GM21717 (cell line): ENCODE measurements around the gene OR2A2.
A peak's percentile ranks its signal among the peaks of the same experiment; 100 is the strongest.
"Not testable (repeated sequence)": the region's sequence is repeated elsewhere in the genome, so short reads cannot be mapped to it uniquely, and the experiment has no call there.

Source experiments
- ATAC-seq: cut with Tn5 transposase; IDR thresholded peaks from one replicate; pipeline ENCODE4 v1.9.1; 2021; ENCODE audit warnings: mild to moderate bottlenecking, moderate library complexity; ENCODE audit not compliant: unreplicated experiment

OR2A2 gene

GRCh38 chr7:144109283-144109682, at the start of gene OR2A2:
OR2A2 (plus strand) TSS chr7:144109583; CDS start chr7:144109583, 0 bp downstream.
- ATAC-seq = no peak

GRCh38 chr7:144063710-144064109, 45.7 kb upstream of the OR2A2 start:
- ATAC-seq = no peak

- no peak for ATAC-seq
Measured at GRCh38 chr7:144069511-144069910, 39.9 kb upstream of the OR2A2 start, which contains the start of gene OR2A25. OR2A25 (plus strand) TSS chr7:144069811; CDS start chr7:144074220, 4,409 bp downstream.

- no peak for ATAC-seq
Measured at GRCh38 chr7:144069953-144070352, 39.4 kb upstream of the OR2A2 start.

GRCh38 chr7:144074374-144074773, 35.0 kb upstream of the OR2A2 start:
- no peak for ATAC-seq

- ATAC-seq = no peak
Measured at GRCh38 chr7:144085978-144086377, 23.4 kb upstream of the OR2A2 start, which contains the start of gene OR2A12. OR2A12 (plus strand) TSS chr7:144086278; CDS start chr7:144095108, 8,830 bp downstream.

- ATAC-seq = no peak
Measured at GRCh38 chr7:144086730-144087129, 22.7 kb upstream of the OR2A2 start.

GRCh38 chr7:144087230-144087629, 22.2 kb upstream of the OR2A2 start:
- no peak for ATAC-seq

GRCh38 chr7:144090667-144091066, 18.7 kb upstream of the OR2A2 start:
- ATAC-seq = no peak

GRCh38 chr7:144098776-144099175, 10.6 kb upstream of the OR2A2 start:
- no peak for ATAC-seq

- ATAC-seq = no peak
Measured at GRCh38 chr7:144100607-144101006, 8.8 kb upstream of the OR2A2 start.

- ATAC-seq = no peak
Measured at GRCh38 chr7:144102041-144102440, 7.3 kb upstream of the OR2A2 start.

- no peak for ATAC-seq
Measured at GRCh38 chr7:144105211-144105610, 4.2 kb upstream of the OR2A2 start.

GRCh38 chr7:144110272-144110671, 889 bp downstream of the OR2A2 start:
- ATAC-seq = no peak

- no peak for ATAC-seq
Measured at GRCh38 chr7:144113651-144114050, 4.3 kb downstream of the OR2A2 start.

GRCh38 chr7:144118341-144118740, 9.0 kb downstream of the OR2A2 start:
- ATAC-seq = no peak

GRCh38 chr7:144122876-144123275, 13.5 kb downstream of the OR2A2 start, which contains the start of gene OR2A14:
OR2A14 (plus strand) TSS chr7:144123176; CDS start chr7:144129113, 5,937 bp downstream.
- no peak for ATAC-seq

GRCh38 chr7:144127714-144128334, 18.4 kb downstream of the OR2A2 start:
- ATAC-seq = peak; percentile 100

- not testable (repeated sequence) for ATAC-seq
Measured at GRCh38 chr7:144129601-144130000, 20.2 kb downstream of the OR2A2 start.

GRCh38 chr7:144130730-144131129, 21.3 kb downstream of the OR2A2 start:
- no peak for ATAC-seq

GRCh38 chr7:144132262-144132661, 22.9 kb downstream of the OR2A2 start:
- ATAC-seq = no peak

- no peak for ATAC-seq
Measured at GRCh38 chr7:144133307-144133706, 23.9 kb downstream of the OR2A2 start.

GRCh38 chr7:144134116-144134515, 24.7 kb downstream of the OR2A2 start:
- ATAC-seq = no peak
